NK-92 (cell line): ENCODE measurements around the gene MANSC1.
"Not testable (repeated sequence)": the region's sequence is repeated elsewhere in the genome, so short reads cannot be mapped to it uniquely, and the experiment has no call there.

Experiments used
- DNase-seq: peaks from one replicate; lab custom pipeline; 2025; ENCODE audit not compliant: unreplicated experiment; lab: John Stamatoyannopoulos, UW

MANSC1 gene

GRCh38 chr12:12327802-12328201, 22.2 kb downstream of the MANSC1 start:
- DNase-seq: no peak

GRCh38 chr12:12326262-12326661, 23.8 kb downstream of the MANSC1 start:
- DNase-seq: no peak

- DNase-seq: no peak
Measured at GRCh38 chr12:12323591-12323990, 26.5 kb downstream of the MANSC1 start.

GRCh38 chr12:12323118-12323517, 26.9 kb downstream of the MANSC1 start:
- DNase-seq: no peak

GRCh38 chr12:12319451-12320183, 30.4 kb downstream of the MANSC1 start:
- DNase-seq: no peak

GRCh38 chr12:12315838-12316237, 34.2 kb downstream of the MANSC1 start:
- DNase-seq: no peak

- DNase-seq: not testable (repeated sequence)
Measured at GRCh38 chr12:12310695-12311094, 39.3 kb downstream of the MANSC1 start.

GRCh38 chr12:12305568-12306300, 44.3 kb downstream of the MANSC1 start:
- DNase-seq: no peak

GRCh38 chr12:12302976-12303375, 47.1 kb downstream of the MANSC1 start:
- no peak for DNase-seq

- no peak for DNase-seq
Measured at GRCh38 chr12:12301122-12301521, 48.9 kb downstream of the MANSC1 start.

- DNase-seq: no peak
Measured at GRCh38 chr12:12297201-12297830, 52.7 kb downstream of the MANSC1 start.

- no peak for DNase-seq
Measured at GRCh38 chr12:12294215-12295005, 55.6 kb downstream of the MANSC1 start.

GRCh38 chr12:12290206-12290605, 59.8 kb downstream of the MANSC1 start:
- no peak for DNase-seq

- DNase-seq: no peak
Measured at GRCh38 chr12:12286441-12286840, 63.6 kb downstream of the MANSC1 start.

- DNase-seq: no peak
Measured at GRCh38 chr12:12282761-12283425, 67.1 kb downstream of the MANSC1 start.

- DNase-seq: no peak
Measured at GRCh38 chr12:12282202-12282601, 67.8 kb downstream of the MANSC1 start.

GRCh38 chr12:12281134-12281533, 68.9 kb downstream of the MANSC1 start:
- no peak for DNase-seq

GRCh38 chr12:12278899-12279298, 71.1 kb downstream of the MANSC1 start:
- DNase-seq: no peak
